HCT116 (cell line): Measurements from ENCODE around the gene RTF2. TPM values are rescaled to one million over a fixed set of nuclear protein-coding genes. Genes with fewer than 3 reads are reported as not detected.

ENCODE experiments used
- ATAC-seq: fragments of 200-7000 bp; cut with Tn5 transposase; 2 replicates; pipeline ENCODE4 v1.9.1; 2020; ENCODE audit warnings: mild to moderate bottlenecking, moderate library complexity
- BruUV-seq: library from RNA; stranded (reverse); fragments of 400-500 nt; replicated peaks from 2 replicates; lab custom pipeline; 2021; lab: Mats Ljungman, UMichigan
- CTCF ChIA-PET: fragments of 300-600 bp; sonication (Branson Sonifier 250); formaldehyde crosslinking; loops from one replicate; lab custom pipeline; 2021; ENCODE audit warnings: antibody characterized with exemption; lab: Charles Lee
- POLR2A ChIA-PET: fragments of 300-600, 350-600 bp; sonication (Branson Sonifier 250); formaldehyde crosslinking; loops from one replicate; lab custom pipeline; 2021; ENCODE audit warnings: antibody characterized with exemption; lab: Charles Lee
- RAD21 ChIA-PET, 2 experiments: fragments of 300-600 bp; sonication (Branson Sonifier 250); formaldehyde crosslinking; loops; one replicate each; lab custom pipeline; 2023; ENCODE audit warnings: low total read pairs in 2 of 2; ENCODE audit not compliant: uncharacterized antibody in 2 of 2, unreplicated experiment in 2 of 2, low non-redundant PET in 1 of 2; lab: Charles Lee
- DNase-seq: peaks from one replicate; pipeline ENCODE4 v3.0.0-alpha.2; 2010; ENCODE audit warnings: low read depth, low spot score
- H2AFZ ChIP-seq: fragments of 200-600 bp; shearing (Covaris generic), sonication (generic); 2 replicates; pipeline ENCODE4 v1.6.1; 2017; ENCODE audit warnings: low read depth, mixed run types, mixed read lengths, antibody characterized with exemption, low read length; ENCODE audit not compliant: poor library complexity, severe bottlenecking
- H3K27ac ChIP-seq: 2 replicates; pipeline ENCODE4 v1.5.1; 2012; ENCODE audit warnings: low read depth, low read length
- H3K27me3 ChIP-seq: fragments of 200-600 bp; sonication (generic); 2 replicates; pipeline ENCODE4 v1.6.1; 2016; ENCODE audit warnings: mixed run types, low read length, mixed read lengths; ENCODE audit not compliant: insufficient read depth
- H3K36me3 ChIP-seq, 2 experiments: fragments of 200-500 bp in 1 of 2; fragments of 200-600 bp in 1 of 2; sonication (Bioruptor generic) in 1 of 2; sonication (generic) in 1 of 2; 2 replicates each; pipeline versions ENCODE4 v1.5.1 to v1.6.1; 2014 to 2016; ENCODE audit warnings: low read length in 2 of 2, inconsistent platforms in 1 of 2, mixed read lengths in 1 of 2, mixed run types in 1 of 2; ENCODE audit not compliant: insufficient read depth in 2 of 2, control insufficient read depth in 1 of 2
- H3K4me1 ChIP-seq, 2 experiments: fragments of 200-600 bp in 1 of 2; sonication (generic) in 1 of 2; 2 replicates each; pipeline versions ENCODE4 v1.5.1 to v1.6.1; 2012 to 2017; ENCODE audit warnings: low read length in 2 of 2, inconsistent platforms in 1 of 2, mild to moderate bottlenecking in 1 of 2, mixed read lengths in 1 of 2, mixed run types in 1 of 2, moderate library complexity in 1 of 2; ENCODE audit not compliant: insufficient read depth in 2 of 2, control insufficient read depth in 1 of 2
- H3K4me2 ChIP-seq: fragments of 200-600 bp; sonication (generic); 2 replicates; pipeline ENCODE4 v1.6.1; 2017; ENCODE audit warnings: mixed run types, low read length, mixed read lengths
- H3K4me3 ChIP-seq, 2 experiments: fragments of 200-600 bp in 1 of 2; sonication (generic) in 1 of 2; replicated peaks in 1 of 2; 2 replicates each; pipeline ENCODE4 v1.5.1; 2011 to 2016; ENCODE audit warnings: low read length in 2 of 2, control low read depth in 1 of 2, low read depth in 1 of 2, mild to moderate bottlenecking in 1 of 2, mixed read lengths in 1 of 2, mixed run types in 1 of 2
- H3K79me2 ChIP-seq: fragments of 200-600 bp; sonication (generic); 2 replicates; pipeline ENCODE4 v1.6.1; 2017; ENCODE audit warnings: mild to moderate bottlenecking, mixed run types, low read length, moderate library complexity, mixed read lengths; ENCODE audit not compliant: insufficient read depth
- H3K9ac ChIP-seq: fragments of 200-600 bp; sonication (generic); 2 replicates; pipeline ENCODE4 v1.6.1; 2016; ENCODE audit warnings: low read length, mixed read lengths
- H3K9me2 ChIP-seq: fragments of 200-600 bp; sonication (generic), shearing (Covaris generic); 2 replicates; pipeline ENCODE4 v1.6.1; 2017; ENCODE audit warnings: mixed run types, mild to moderate bottlenecking, moderate library complexity; ENCODE audit not compliant: insufficient read depth
- H3K9me3 ChIP-seq, 2 experiments: fragments of 200-500 bp in 1 of 2; fragments of 200-600 bp in 1 of 2; sonication (Bioruptor generic) in 1 of 2; sonication (generic) in 1 of 2; 2 replicates each; pipeline ENCODE4 v1.6.1; 2014 to 2017; ENCODE audit warnings: low read length in 2 of 2, mixed read lengths in 2 of 2, inconsistent platforms in 1 of 2, low read depth in 1 of 2, mild to moderate bottlenecking in 1 of 2, mixed run types in 1 of 2, moderate library complexity in 1 of 2; ENCODE audit not compliant: control insufficient read depth in 1 of 2, insufficient read depth in 1 of 2
- H4K20me1 ChIP-seq: fragments of 200-600 bp; sonication (generic), shearing (Covaris generic); 2 replicates; pipeline ENCODE4 v1.6.1; 2017; ENCODE audit warnings: mixed run types, mild to moderate bottlenecking, moderate library complexity; ENCODE audit not compliant: insufficient read depth
- ATF3 ChIP-seq: IDR thresholded peaks from 2 replicates; pipeline ENCODE4 v1.6.1; 2012
- CBX3 ChIP-seq: IDR thresholded peaks from 2 replicates; pipeline ENCODE4 v1.6.1; 2012; ENCODE audit warnings: low read depth
- CTCF ChIP-seq, 3 experiments: fragments of 200-600 bp in 1 of 3; sonication (generic) in 1 of 3; IDR thresholded peaks in 2 of 3; conservative IDR thresholded peaks in 1 of 3; 2 replicates each; pipeline ENCODE4 v1.5.1; 2012 to 2017; ENCODE audit warnings: low read depth in 2 of 3, low read length in 2 of 3, antibody characterized with exemption in 1 of 3, borderline replicate concordance in 1 of 3, control low read depth in 1 of 3, mild to moderate bottlenecking in 1 of 3, mixed read lengths in 1 of 3, mixed run types in 1 of 3, moderate library complexity in 1 of 3; ENCODE audit not compliant: insufficient read depth in 1 of 3
- ELF1 ChIP-seq: IDR thresholded peaks from 2 replicates; pipeline ENCODE4 v1.6.1; 2012; ENCODE audit warnings: low read depth, borderline replicate concordance
- EZH2 ChIP-seq: fragments of 200-600 bp; sonication (generic); IDR thresholded peaks from 2 replicates; pipeline ENCODE4 v1.6.1; 2017; ENCODE audit warnings: antibody characterized with exemption, mixed run types
- EZH2phosphoT487 ChIP-seq: fragments of 200-600 bp; IDR thresholded peaks from 2 replicates; pipeline ENCODE4 v1.6.1; 2018; ENCODE audit warnings: antibody characterized with exemption, borderline replicate concordance
- FOSL1 ChIP-seq: IDR thresholded peaks from 2 replicates; pipeline ENCODE4 v1.6.1; 2012; ENCODE audit warnings: low read depth
- MAX ChIP-seq: IDR thresholded peaks from 2 replicates; pipeline ENCODE4 v1.6.1; 2012
- POLR2A ChIP-seq: IDR thresholded peaks from 2 replicates; pipeline ENCODE4 v1.7.0; 2011; ENCODE audit warnings: borderline replicate concordance; ENCODE audit not compliant: insufficient read depth, insufficient read length; ENCODE audit errors: extremely low read depth
- POLR2AphosphoS5 ChIP-seq: IDR thresholded peaks from 2 replicates; pipeline ENCODE4 v1.6.1; 2011; ENCODE audit warnings: mild to moderate bottlenecking, low read depth, low read length, moderate library complexity
- REST ChIP-seq: IDR thresholded peaks from 2 replicates; pipeline ENCODE4 v1.6.1; 2012; ENCODE audit warnings: low read depth
- SIN3A ChIP-seq: IDR thresholded peaks from 2 replicates; pipeline ENCODE4 v1.6.1; 2012; ENCODE audit warnings: low read depth
- TCF7L2 ChIP-seq: IDR thresholded peaks from 2 replicates; pipeline ENCODE4 v1.7.0; 2011; ENCODE audit warnings: borderline replicate concordance, inconsistent platforms; ENCODE audit not compliant: insufficient read depth, insufficient read length; ENCODE audit errors: extremely low read depth
- YY1 ChIP-seq: IDR thresholded peaks from 2 replicates; pipeline ENCODE4 v1.6.1; 2011; ENCODE audit warnings: low read length, low read depth, moderate library complexity, mild to moderate bottlenecking; ENCODE audit not compliant: insufficient replicate concordance; ENCODE audit errors: extremely low read depth
- ZBTB33 ChIP-seq: IDR thresholded peaks from 2 replicates; pipeline ENCODE4 v1.6.1; 2011; ENCODE audit warnings: mild to moderate bottlenecking, low read length, moderate library complexity; ENCODE audit not compliant: insufficient replicate concordance; ENCODE audit errors: extremely low read depth
- ZFX ChIP-seq: fragments of 450-650 bp; IDR thresholded peaks from 2 replicates; pipeline ENCODE4 v1.6.1; 2017
- ZNF274 ChIP-seq: fragments of 200-500 bp; sonication (Bioruptor generic); IDR thresholded peaks from 2 replicates; pipeline ENCODE4 v1.6.1; 2014; ENCODE audit warnings: mild to moderate bottlenecking, low read depth, low read length, inconsistent platforms
- intact Hi-C: fragments of 100-400 bp; cut with micrococcal nuclease; formaldehyde crosslinking; loops from 2 replicates; pipeline ENCODE4 v1.10.0; 2022
- total RNA-seq: library from RNA; stranded (reverse); gene quantifications from one replicate; pipeline ENCODE4 v1.2.1, GENCODE V29; 2021; ENCODE audit not compliant: unreplicated experiment

Gene RTF2
- total RNA-seq, 1 experiment from 2014 or later, result 73.8 TPM

- Histone ChIP-seq H4K20me1 (no peaks in the 10 kb centered on the region), H2AFZ (no peak overlapping the region), H3K4me2 (no peak overlapping the region), H3K9ac (no peak overlapping the region), H3K27ac (no peak overlapping the region), H3K4me3 (no peak overlapping the region), H3K9me2 (no peaks in the 10 kb centered on the region), H3K9me3 (no peaks in the 10 kb centered on the region), H3K4me1 (no peaks in the 10 kb centered on the region), H3K27me3 (no peaks in the 10 kb centered on the region), H3K79me2 (no peaks in the 10 kb centered on the region), H3K36me3 (no peaks in the 10 kb centered on the region)
- intact Hi-C loops, result no loop called here
- ChIA-PET POLR2A (no interaction called here), CTCF (no interaction called here), RAD21 (no interaction called here)
- DNase-seq (no peak), ATAC-seq (no peak)
- BruUV-seq, result no TSS peak
- TF ChIP-seq REST, result no peak
- no peak for TF ChIP-seq ELF1
- no peak for TF ChIP-seq POLR2A
- TF ChIP-seq POLR2AphosphoS5, result no peak
- no peak for TF ChIP-seq ATF3
- TF ChIP-seq MAX, result no peak
- TF ChIP-seq ZFX, result no peak
- TF ChIP-seq EZH2phosphoT487, result no peak
- TF ChIP-seq CBX3, result no peak
- TF ChIP-seq FOSL1, result no peak
- no peak for TF ChIP-seq YY1
- TF ChIP-seq SIN3A, result no peak
- TF ChIP-seq ZNF274, result no peak
- TF ChIP-seq TCF7L2, result no peak
- no peak for TF ChIP-seq CTCF (IDR thresholded peaks at IDR 0.05 in 2 of 3, conservative IDR thresholded peaks at IDR 0.05 in 1 of 3; ENCODE audit: borderline replicate concordance in 1 of 3, insufficient read depth in 1 of 3, low read depth in 2 of 3, low read length in 2 of 3)
- TF ChIP-seq EZH2, result no peak
- no peak for TF ChIP-seq ZBTB33
These were observed 13.7 kb upstream of the RTF2 start for GRCh38 chr20:56454754-56455153.
